Measurements from ENCODE around the gene PCDH9.

PCDH9 gene

GRCh38 chr13:66410314-66410713, 819.8 kb downstream of the PCDH9 start:
- H3K27ac ChIP-seq, result no peak overlapping the region

DNA sequence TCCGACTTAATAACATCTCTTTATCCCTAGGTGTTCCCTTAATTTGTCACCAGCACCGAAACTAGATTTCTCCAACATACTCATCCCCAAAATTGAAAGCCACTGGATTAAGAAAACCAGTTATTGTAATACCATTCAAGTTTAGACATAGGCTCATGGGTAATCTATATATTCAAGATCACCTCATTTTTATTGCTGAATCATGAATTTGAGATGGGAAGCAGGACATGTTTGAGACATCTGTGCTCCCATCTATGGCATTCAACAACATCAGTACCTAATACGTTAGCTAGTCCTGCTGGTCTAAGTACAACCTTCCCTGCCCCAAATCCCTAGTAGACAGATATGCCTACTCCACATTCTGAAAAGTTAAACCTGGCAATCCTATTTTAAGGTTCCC, 820.6 kb downstream of the PCDH9 start:
- Histone ChIP-seq H3K4me3 (no peak overlapping the region), H3K27ac (no peak overlapping the region)

More at GRCh38 chr13:66410314-66410713, 819.8 kb downstream of the PCDH9 start:
- H3K4me3 ChIP-seq, result no peak overlapping the region

GRCh38 chr13:66407128-66407527, 823.0 kb downstream of the PCDH9 start:
- no peak overlapping the region for H3K27ac ChIP-seq
- H3K4me3 ChIP-seq, result no peak overlapping the region

GRCh38 chr13:66405908-66406802, 824.0 kb downstream of the PCDH9 start:
- H3K27ac ChIP-seq, result no peak overlapping the region
- no peak overlapping the region for H3K4me3 ChIP-seq

- Histone ChIP-seq H3K4me3 (no peak overlapping the region), H3K27ac (no peak overlapping the region)
Measured at GRCh38 chr13:66402546-66402945, 827.6 kb downstream of the PCDH9 start.

GRCh38 chr13:66402066-66402465, 828.1 kb downstream of the PCDH9 start:
- Histone ChIP-seq H3K27ac (no peak overlapping the region), H3K4me3 (no peak overlapping the region)

GRCh38 chr13:66400292-66400691, 829.8 kb downstream of the PCDH9 start:
- H3K4me3 ChIP-seq, result no peak overlapping the region
- no peak overlapping the region for H3K27ac ChIP-seq

- Histone ChIP-seq H3K27ac (no peak overlapping the region), H3K4me3 (no peak overlapping the region)
Measured at GRCh38 chr13:66399873-66400272, 830.3 kb downstream of the PCDH9 start.

DNA sequence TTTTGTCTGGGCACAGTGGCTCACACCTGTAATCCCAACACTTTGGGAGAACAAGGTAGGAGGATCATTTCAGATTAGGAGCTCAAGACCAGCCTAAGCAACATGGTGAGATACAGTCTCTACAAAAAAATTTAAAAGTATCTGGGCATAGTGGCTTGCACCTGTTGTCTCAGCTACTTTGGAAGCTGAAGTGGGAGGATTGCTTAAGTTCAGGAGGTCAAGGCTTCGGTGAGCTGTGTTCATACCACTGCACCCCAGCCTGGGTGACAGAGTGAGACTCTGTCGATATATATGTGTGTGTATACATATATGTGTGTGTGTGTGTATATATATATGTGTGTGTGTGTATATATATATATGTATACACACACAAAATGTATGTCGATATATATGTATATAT, 833.0 kb downstream of the PCDH9 start:
- Histone ChIP-seq H3K27ac (no peak overlapping the region), H3K4me3 (no peak overlapping the region)

DNA sequence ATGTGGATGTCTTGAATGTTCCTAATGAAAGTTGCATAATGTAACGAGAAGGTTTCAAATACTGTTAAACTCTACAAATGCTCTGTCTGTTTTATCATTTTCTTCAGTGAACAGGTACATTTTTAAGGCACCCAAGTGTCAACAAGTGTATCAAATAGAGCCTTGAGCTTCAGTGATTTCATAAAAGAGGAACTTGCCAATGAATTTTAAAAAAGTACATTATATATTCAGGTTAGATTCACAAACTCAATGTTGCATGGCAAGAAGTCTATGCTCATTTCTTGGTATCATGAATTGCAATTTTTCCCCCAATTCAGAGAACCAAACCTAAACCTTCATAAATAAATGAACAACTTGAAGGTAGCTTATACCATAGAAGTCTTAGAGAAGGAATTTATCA, 838.8 kb downstream of the PCDH9 start:
- Histone ChIP-seq H3K27ac (no peak overlapping the region), H3K4me3 (no peak overlapping the region)

DNA sequence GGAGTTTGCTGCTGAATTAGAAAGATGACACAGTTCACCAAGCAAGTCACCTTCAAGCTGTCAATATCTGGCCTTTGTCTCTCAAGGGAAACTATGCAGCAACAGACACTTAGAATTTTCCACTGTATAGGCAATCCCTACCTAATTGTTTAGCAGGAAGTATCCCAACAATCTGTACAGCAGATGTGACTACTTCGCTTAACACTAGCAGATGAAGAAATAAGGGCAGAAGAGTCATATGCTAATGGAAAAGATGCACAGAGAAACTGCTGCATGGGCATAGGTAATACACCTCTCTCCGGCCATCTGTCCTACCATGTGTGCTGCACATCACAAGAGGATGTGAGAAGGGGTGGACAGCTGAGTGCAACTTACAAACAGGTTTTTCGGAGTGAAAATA, 851.2 kb downstream of the PCDH9 start:
- Histone ChIP-seq H3K4me3 (no peak overlapping the region), H3K27ac (no peak overlapping the region)

GRCh38 chr13:66377569-66377968, 852.6 kb downstream of the PCDH9 start:
- no peak overlapping the region for H3K27ac ChIP-seq
- no peak overlapping the region for H3K4me3 ChIP-seq

DNA sequence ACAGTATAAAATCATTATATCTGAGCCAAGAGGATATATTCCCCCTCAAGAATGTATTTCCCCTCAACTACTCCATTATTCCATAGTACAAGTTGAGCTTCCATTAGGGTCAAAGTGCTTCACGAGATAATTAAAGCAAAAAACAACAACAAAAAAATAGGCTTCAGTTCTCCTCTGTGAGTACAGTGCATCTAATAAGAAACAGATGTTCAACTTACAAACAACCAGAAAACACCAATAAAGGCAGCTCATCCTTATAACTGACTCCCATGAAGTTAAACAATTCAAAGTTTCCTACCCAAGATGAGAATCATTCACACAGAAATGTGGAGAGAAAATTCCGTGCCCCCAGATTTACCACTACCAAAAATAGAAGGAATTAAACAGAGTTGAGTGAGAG, 854.4 kb downstream of the PCDH9 start:
- Histone ChIP-seq H3K4me3 (no peak overlapping the region), H3K27ac (no peak overlapping the region)

GRCh38 chr13:66369666-66370065, 860.5 kb downstream of the PCDH9 start:
- no peak overlapping the region for H3K27ac ChIP-seq
- H3K4me3 ChIP-seq, result no peak overlapping the region

- Histone ChIP-seq H3K4me3 (no peak overlapping the region), H3K27ac (no peak overlapping the region)
Measured at GRCh38 chr13:66367356-66367755, 862.8 kb downstream of the PCDH9 start.

DNA sequence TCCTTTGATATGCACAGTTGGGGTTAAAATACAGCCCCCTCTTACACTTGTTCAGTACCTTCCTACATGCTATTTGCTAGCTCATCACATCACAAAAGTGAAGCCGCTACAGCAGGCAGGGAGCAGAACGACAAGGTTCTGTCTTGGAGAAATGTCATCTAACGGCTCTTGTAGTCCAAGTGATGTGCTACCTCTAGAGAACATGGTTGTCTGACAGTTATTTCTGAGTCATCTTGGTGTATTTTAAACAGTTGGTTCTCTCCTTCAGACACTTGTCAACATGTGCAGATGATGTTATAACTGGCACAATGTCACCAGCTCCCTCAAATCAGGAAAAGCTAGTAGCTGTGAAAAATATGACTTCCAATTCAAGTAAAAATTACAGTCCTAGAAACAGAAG, 865.0 kb downstream of the PCDH9 start:
- no peak overlapping the region for H3K4me3 ChIP-seq
- no peak overlapping the region for H3K27ac ChIP-seq

GRCh38 chr13:66364346-66364745, 865.8 kb downstream of the PCDH9 start:
- Histone ChIP-seq H3K27ac (no peak overlapping the region), H3K4me3 (no peak overlapping the region)

DNA sequence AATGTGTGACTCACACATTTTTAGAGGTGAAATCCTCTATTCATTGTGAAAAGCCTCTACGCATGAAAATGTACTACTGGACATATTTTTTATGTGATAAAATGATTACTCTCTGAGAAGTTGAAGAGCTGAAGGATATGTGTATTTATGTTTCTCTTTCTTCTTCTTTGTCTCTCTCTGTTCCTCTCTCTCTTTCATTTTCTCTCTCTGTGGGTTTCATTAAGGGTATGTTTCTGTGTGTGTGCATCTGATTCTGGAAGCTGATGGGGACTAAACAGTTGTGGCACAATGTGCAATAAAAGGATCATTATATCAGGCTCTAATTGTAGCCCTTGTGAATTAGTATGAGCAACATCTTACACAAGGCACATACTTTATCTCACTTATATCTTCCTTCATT, 867.7 kb downstream of the PCDH9 start:
- Histone ChIP-seq H3K27ac (no peak overlapping the region), H3K4me3 (no peak overlapping the region)

DNA sequence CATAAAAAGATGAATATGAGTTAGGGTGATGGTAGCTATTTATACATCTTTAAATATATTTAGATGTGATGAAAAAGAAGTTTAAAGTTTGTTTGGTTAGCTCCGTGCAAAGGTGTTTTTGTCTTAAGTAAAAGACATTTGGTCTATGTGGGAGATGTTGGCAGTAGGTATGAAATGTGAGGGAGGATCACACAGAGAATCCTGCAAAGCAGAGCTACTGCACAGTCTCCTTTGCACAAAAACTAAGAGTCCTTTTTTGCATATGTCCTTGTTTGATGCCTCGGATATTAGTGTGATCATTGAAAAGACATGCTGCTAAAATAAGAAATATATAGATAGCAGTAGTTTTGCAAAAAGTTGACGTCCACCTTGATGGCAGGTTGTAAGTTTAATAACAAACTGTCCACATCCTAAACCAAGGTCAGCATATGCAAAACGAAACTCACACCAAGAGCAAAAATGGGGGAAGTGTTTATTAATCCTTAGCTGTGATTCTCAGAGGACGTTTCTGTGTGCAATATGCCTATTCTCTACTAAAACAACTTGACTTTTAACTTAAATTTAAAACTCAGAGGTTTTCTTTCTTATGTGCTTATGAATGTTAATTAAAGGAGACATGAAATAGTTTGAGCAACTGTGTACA, 870.1 kb downstream of the PCDH9 start:
- H3K27ac ChIP-seq, result no peak overlapping the region
- H3K4me3 ChIP-seq, result no peak overlapping the region

DNA sequence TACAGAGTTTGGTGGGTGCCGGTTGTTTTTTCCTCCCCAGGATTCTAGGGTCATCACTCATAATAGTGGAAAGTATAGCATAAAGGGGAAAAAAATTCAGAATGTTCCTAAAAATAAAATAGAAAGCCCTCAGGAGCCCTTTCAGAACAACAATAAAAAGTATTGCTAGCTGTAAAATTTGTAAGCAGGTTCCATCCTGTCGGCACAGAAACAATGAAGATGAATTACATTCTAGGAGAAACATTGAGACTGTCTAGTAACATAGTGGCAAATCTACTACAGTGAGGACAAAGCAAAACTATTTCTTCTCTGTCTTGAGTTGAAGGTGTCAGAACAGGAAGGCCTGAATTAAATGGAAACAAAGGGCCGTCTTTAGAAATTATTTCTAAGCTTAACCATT, 870.7 kb downstream of the PCDH9 start:
- Histone ChIP-seq H3K4me3 (no peak overlapping the region), H3K27ac (no peak overlapping the region)

DNA sequence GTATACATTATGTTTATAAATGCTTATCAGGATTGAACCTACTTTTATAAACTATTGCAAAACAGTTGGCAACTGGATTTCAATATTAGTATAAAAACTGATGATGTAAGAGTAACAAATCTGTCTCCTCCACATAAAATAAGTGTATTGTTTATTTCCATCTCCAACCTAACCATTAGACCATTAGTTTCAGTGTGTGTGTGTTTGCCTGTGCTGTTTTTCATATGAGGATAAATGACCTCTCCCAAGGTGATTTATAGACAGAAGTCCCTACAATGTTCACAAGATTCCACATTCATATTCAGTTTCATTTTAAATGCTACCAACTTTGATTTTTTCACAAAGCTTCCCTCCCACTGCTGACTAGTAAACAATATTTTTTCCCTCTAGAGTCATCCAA, 871.6 kb downstream of the PCDH9 start:
- Histone ChIP-seq H3K27ac (no peak overlapping the region), H3K4me3 (no peak overlapping the region)

Measured in skin epidermis (tissue), 12 donors.